ENCODE measurements around the gene GFY.

DNA sequence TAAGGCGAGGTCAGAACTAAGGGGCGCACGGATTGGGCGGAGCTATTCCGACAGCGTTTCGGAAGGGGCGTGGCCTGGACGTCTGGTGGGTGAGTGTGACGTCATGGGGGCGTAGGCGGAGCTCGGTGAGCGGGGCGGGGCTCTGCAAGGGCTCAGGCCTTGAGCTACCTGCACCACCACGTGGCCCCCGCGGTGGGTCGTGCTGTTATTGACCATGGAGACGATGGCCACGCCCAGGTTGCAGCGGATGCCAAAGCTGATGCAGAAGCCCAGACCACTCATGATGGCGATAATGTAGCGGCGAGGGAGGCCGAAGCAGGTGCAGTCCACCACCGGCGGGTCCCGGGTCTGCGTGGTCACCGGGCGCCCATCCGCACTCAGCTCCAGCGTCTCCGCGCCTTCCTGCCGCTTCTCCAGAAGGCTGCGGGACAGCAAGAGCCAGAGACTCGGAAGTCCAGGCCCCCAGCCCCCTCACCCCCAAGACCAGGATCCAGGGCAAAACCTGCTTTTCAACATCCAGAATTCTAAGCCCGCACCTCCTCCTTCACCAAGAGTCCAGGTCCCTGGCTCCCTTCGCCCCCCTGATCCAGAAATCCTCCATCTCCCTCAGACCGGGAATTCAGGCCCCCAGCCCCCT is 11.3 kb downstream of the GFY start:
- TF ChIP-seq, protein P1, sequence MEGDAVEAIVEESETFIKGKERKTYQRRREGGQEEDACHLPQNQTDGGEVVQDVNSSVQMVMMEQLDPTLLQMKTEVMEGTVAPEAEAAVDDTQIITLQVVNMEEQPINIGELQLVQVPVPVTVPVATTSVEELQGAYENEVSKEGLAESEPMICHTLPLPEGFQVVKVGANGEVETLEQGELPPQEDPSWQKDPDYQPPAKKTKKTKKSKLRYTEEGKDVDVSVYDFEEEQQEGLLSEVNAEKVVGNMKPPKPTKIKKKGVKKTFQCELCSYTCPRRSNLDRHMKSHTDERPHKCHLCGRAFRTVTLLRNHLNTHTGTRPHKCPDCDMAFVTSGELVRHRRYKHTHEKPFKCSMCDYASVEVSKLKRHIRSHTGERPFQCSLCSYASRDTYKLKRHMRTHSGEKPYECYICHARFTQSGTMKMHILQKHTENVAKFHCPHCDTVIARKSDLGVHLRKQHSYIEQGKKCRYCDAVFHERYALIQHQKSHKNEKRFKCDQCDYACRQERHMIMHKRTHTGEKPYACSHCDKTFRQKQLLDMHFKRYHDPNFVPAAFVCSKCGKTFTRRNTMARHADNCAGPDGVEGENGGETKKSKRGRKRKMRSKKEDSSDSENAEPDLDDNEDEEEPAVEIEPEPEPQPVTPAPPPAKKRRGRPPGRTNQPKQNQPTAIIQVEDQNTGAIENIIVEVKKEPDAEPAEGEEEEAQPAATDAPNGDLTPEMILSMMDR (IDR thresholded peaks at IDR 0.05): no peak
- no peak for TF ChIP-seq POLR2A (IDR thresholded peaks at IDR 0.05)
